SJSA1 (cell line): ENCODE data around the gene CEP131. TPM values are rescaled to one million over a fixed set of nuclear protein-coding genes. Genes with fewer than 3 reads are reported as not detected.

ENCODE experiments used
- DNase-seq, 2 experiments: peaks; one replicate each; pipeline ENCODE4 v3.0.0-alpha.2; 2015 to 2020; ENCODE audit warnings: low spot score in 2 of 2, low read depth in 1 of 2
- H3K27ac ChIP-seq: fragments of 250-450 bp; sonication (Bioruptor Pico); 2 replicates; pipeline ENCODE4 v1.5.1; 2020; ENCODE audit warnings: mild to moderate bottlenecking, moderate library complexity
- H3K27me3 ChIP-seq: fragments of 250-450 bp; sonication (Bioruptor Pico); replicated peaks from 2 replicates; pipeline ENCODE4 v1.5.1; 2020; ENCODE audit warnings: mild to moderate bottlenecking, moderate library complexity
- H3K36me3 ChIP-seq: fragments of 250-450 bp; sonication (Bioruptor Pico); 2 replicates; pipeline ENCODE4 v1.5.1; 2020; ENCODE audit warnings: mild to moderate bottlenecking
- H3K4me1 ChIP-seq: fragments of 250-450 bp; sonication (Bioruptor Pico); replicated peaks from 2 replicates; pipeline ENCODE4 v1.6.1; 2021; ENCODE audit warnings: mild to moderate bottlenecking
- H3K4me3 ChIP-seq: fragments of 250-450 bp; sonication (Bioruptor Pico); 2 replicates; pipeline ENCODE4 v1.5.1; 2020; ENCODE audit warnings: mild to moderate bottlenecking
- H3K9me3 ChIP-seq: fragments of 250-450 bp; sonication (Bioruptor Pico); replicated peaks from 2 replicates; pipeline ENCODE4 v1.5.1; 2020; ENCODE audit warnings: mild to moderate bottlenecking
- total RNA-seq: library from RNA; depleted of rRNA; stranded (reverse); fragments of >200 nt; shearing (Covaris generic); gene quantifications from 2 replicates; pipeline ENCODE4 v1.2.3, GENCODE V29; 2014

Gene CEP131
- total RNA-seq, 1 experiment from 2014 or later = 31.7 TPM

GRCh38 chr17:81183316-81183715 lies 39.4 kb downstream of the CEP131 start:
- peaks cover 2% of the 10 kb centered on the region; the same call in 1 of the 2 replicates for H3K36me3 ChIP-seq

GRCh38 chr17:81182596-81182995 lies 40.2 kb downstream of the CEP131 start:
- no peak for DNase-seq
- Histone ChIP-seq H3K4me1 (no peaks in the 10 kb centered on the region), H3K4me3 (no peak overlapping the region), H3K27ac (no peak overlapping the region), H3K27me3 (peaks cover 20% of the 10 kb centered on the region), H3K36me3 (no peaks in the 10 kb centered on the region), H3K9me3 (no peaks in the 10 kb centered on the region; the same call in 1 of the 2 replicates)

More at GRCh38 chr17:81183316-81183715, 39.4 kb downstream of the CEP131 start:
- DNase-seq = no peak
- no peak overlapping the region for H3K4me3 ChIP-seq
- peaks cover 20% of the 10 kb centered on the region for H3K27me3 ChIP-seq
- no peak overlapping the region for H3K27ac ChIP-seq
- no peaks in the 10 kb centered on the region for H3K4me1 ChIP-seq
- H3K9me3 ChIP-seq = no peaks in the 10 kb centered on the region; the same call in 1 of the 2 replicates

GRCh38 chr17:81181811-81182185 lies 41.0 kb downstream of the CEP131 start:
- Histone ChIP-seq H3K27me3 (peaks cover 20% of the 10 kb centered on the region), H3K9me3 (no peaks in the 10 kb centered on the region; the same call in 1 of the 2 replicates)

GRCh38 chr17:81180836-81181810 lies 41.6 kb downstream of the CEP131 start:
- Histone ChIP-seq H3K9me3 (no peaks in the 10 kb centered on the region; the same call in 1 of the 2 replicates), H3K4me1 (no peaks in the 10 kb centered on the region), H3K27ac (no peak overlapping the region), H3K36me3 (no peaks in the 10 kb centered on the region), H3K27me3 (peaks cover 20% of the 10 kb centered on the region), H3K4me3 (no peak overlapping the region)
- DNase-seq = no peak

More at GRCh38 chr17:81181811-81182185, 41.0 kb downstream of the CEP131 start:
- H3K4me1 ChIP-seq = no peaks in the 10 kb centered on the region
- no peak overlapping the region for H3K4me3 ChIP-seq
- no peak for DNase-seq
- H3K27ac ChIP-seq = no peak overlapping the region
- H3K36me3 ChIP-seq = no peaks in the 10 kb centered on the region

GRCh38 chr17:81179861-81180260 lies 42.9 kb downstream of the CEP131 start:
- peaks cover 4% of the 10 kb centered on the region for H3K9me3 ChIP-seq
- no peaks in the 10 kb centered on the region for H3K36me3 ChIP-seq
- DNase-seq = no peak
- H3K27me3 ChIP-seq = peaks cover 18% of the 10 kb centered on the region
- H3K4me1 ChIP-seq = no peaks in the 10 kb centered on the region
- H3K4me3 ChIP-seq = no peak overlapping the region
- no peak overlapping the region for H3K27ac ChIP-seq

- H3K36me3 ChIP-seq = no peaks in the 10 kb centered on the region
- no peak overlapping the region for H3K27ac ChIP-seq
- H3K9me3 ChIP-seq = peaks cover 4% of the 10 kb centered on the region
- H3K27me3 ChIP-seq = peaks cover 11% of the 10 kb centered on the region; the same call in 1 of the 2 replicates
- no peak overlapping the region for H3K4me3 ChIP-seq
- no peaks in the 10 kb centered on the region for H3K4me1 ChIP-seq
- DNase-seq = no peak
These were observed 43.5 kb downstream of the CEP131 start for GRCh38 chr17:81179220-81179619.

GRCh38 chr17:81178136-81179091 lies 44.4 kb downstream of the CEP131 start:
- DNase-seq = no peak
- H3K4me3 ChIP-seq = no peak overlapping the region
- H3K27ac ChIP-seq = no peak overlapping the region
- H3K9me3 ChIP-seq = peaks cover 4% of the 10 kb centered on the region
- H3K27me3 ChIP-seq = peaks cover 7% of the 10 kb centered on the region; the same call in 1 of the 2 replicates
- H3K4me1 ChIP-seq = no peaks in the 10 kb centered on the region
- no peaks in the 10 kb centered on the region for H3K36me3 ChIP-seq

GRCh38 chr17:81176666-81177065 lies 46.1 kb downstream of the CEP131 start:
- DNase-seq = no peak
- H3K4me1 ChIP-seq = 0 out of 2 replicates have a peak, but pooled peaks cover 6% of the 10 kb centered on the region
- H3K27ac ChIP-seq = no peak overlapping the region
- H3K36me3 ChIP-seq = no peaks in the 10 kb centered on the region
- H3K4me3 ChIP-seq = no peak overlapping the region
- peaks cover 4% of the 10 kb centered on the region for H3K9me3 ChIP-seq
- peaks cover 5% of the 10 kb centered on the region; the same call in 1 of the 2 replicates for H3K27me3 ChIP-seq

GRCh38 chr17:81173762-81174155 lies 49.0 kb downstream of the CEP131 start:
- 0 out of 2 replicates have a peak, but pooled peaks cover 6% of the 10 kb centered on the region for H3K4me1 ChIP-seq
- H3K9me3 ChIP-seq = peaks cover 4% of the 10 kb centered on the region
- H3K4me3 ChIP-seq = no peak overlapping the region
- H3K27ac ChIP-seq = no peak overlapping the region
- no peak for DNase-seq
- peaks cover 14% of the 10 kb centered on the region; the same call in 1 of the 2 replicates for H3K27me3 ChIP-seq
- no peaks in the 10 kb centered on the region for H3K36me3 ChIP-seq

GRCh38 chr17:81173052-81173761 lies 49.6 kb downstream of the CEP131 start:
- Histone ChIP-seq H3K27me3 (peaks cover 14% of the 10 kb centered on the region), H3K4me1 (0 out of 2 replicates have a peak, but pooled peaks cover 6% of the 10 kb centered on the region), H3K36me3 (no peaks in the 10 kb centered on the region), H3K4me3 (no peak overlapping the region), H3K9me3 (peaks cover 4% of the 10 kb centered on the region), H3K27ac (no peak overlapping the region)
- DNase-seq = no peak

GRCh38 chr17:81171941-81172340 lies 50.8 kb downstream of the CEP131 start:
- Histone ChIP-seq H3K4me1 (0 out of 2 replicates have a peak, but pooled peaks cover 6% of the 10 kb centered on the region), H3K4me3 (no peak overlapping the region), H3K36me3 (no peaks in the 10 kb centered on the region), H3K27me3 (peaks cover 23% of the 10 kb centered on the region), H3K27ac (no peak overlapping the region), H3K9me3 (peaks cover 6% of the 10 kb centered on the region)
- DNase-seq = no peak

- Histone ChIP-seq H3K9me3 (peaks cover 10% of the 10 kb centered on the region), H3K27ac (no peak overlapping the region), H3K36me3 (no peaks in the 10 kb centered on the region), H3K27me3 (peaks cover 29% of the 10 kb centered on the region), H3K4me1 (0 out of 2 replicates have a peak, but pooled peaks cover 6% of the 10 kb centered on the region), H3K4me3 (no peak overlapping the region)
- no peak for DNase-seq
These were observed 51.9 kb downstream of the CEP131 start for GRCh38 chr17:81170727-81171494.
